ENCODE data around the gene KIAA1671. TPM values are rescaled to one million over a fixed set of nuclear protein-coding genes. Genes with fewer than 3 reads are reported as not detected.

The KIAA1671 gene
- total and polyA plus RNA-seq, 2 donors (not counting 1 experiment from before 2014, with no cell fraction given): 0.01 to 0.02 TPM

DNA sequence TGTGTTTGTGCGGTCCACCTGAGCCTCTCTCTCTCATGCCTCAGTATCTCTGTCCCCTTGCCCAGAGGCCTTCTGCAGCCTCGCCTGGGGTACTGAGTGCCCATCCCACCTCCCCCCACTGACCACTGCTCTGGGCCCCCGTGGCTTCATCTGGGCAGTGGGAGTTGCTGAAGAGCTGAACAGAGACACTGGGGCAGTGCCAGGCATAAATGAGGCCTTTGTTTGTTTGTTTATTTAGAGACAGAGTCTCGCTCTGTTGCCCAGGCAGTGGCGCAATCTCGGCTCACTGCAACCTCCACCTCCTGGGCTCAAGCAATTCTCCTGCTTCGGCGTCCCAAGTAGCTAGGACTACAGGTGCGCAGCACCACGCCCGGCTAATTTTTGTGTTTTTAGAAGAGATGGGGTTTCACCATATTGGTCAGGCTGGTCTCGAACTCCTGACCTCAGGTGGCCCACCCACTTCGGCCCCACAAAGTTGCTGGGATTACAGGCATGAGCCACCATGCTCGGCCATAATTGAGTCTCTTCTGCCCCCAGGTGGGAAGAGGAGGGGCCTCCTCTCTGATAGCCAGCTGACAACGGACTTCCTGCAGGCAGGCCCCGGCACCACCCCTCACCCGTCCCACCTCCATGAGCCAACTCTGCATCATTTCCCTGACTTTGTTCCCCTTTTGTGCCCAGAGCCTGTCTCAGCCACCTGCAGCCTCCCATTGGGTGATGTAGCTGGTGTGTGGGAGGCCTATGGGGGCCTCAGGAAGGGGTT lies 256.4 kb downstream of the KIAA1671 start:
- ChIA-PET POLR2A (no interaction called here), CTCF (no interaction called here)
- H3K4me3 ChIP-seq (ENCODE audit: control extremely low read depth in 1 of 5, extremely low read depth in 1 of 5, insufficient read depth in 1 of 5, low read depth in 2 of 5, low read length in 4 of 5): no peak overlapping the region
- Mint-ChIP-seq H3K4me3 (no peak overlapping the region), H3K9me3 (ENCODE audit: insufficient read depth) (no peaks in the 10 kb centered on the region), H3K4me1 (no peaks in the 10 kb centered on the region), H3K27me3 (peaks cover 14% of the 10 kb centered on the region), H3K27ac (no peak overlapping the region)
- H3K79me2 ChIP-seq (ENCODE audit: control insufficient read depth, insufficient read depth, low read length): no peaks in the 10 kb centered on the region
- H3K9ac ChIP-seq (ENCODE audit: low read length): no peak overlapping the region
- H2AFZ ChIP-seq (ENCODE audit: insufficient read depth, low read depth, low read length, poor library complexity, severe bottlenecking): no peak overlapping the region
- intact Hi-C loops (cut with micrococcal nuclease): no loop called here
- no peak overlapping the region for H3K4me2 ChIP-seq (replicated peaks; ENCODE audit: low read depth, low read length, poor library complexity, severe bottlenecking)
- H3K27ac ChIP-seq (ENCODE audit: low read length in 2 of 2): no peak overlapping the region
- DNase-seq: no peak
- no peak for TF ChIP-seq EZH2 (IDR thresholded peaks at IDR 0.05; ENCODE audit: borderline replicate concordance, insufficient read depth, low read depth, low read length, poor library complexity, severe bottlenecking)
- TF ChIP-seq, protein P1, sequence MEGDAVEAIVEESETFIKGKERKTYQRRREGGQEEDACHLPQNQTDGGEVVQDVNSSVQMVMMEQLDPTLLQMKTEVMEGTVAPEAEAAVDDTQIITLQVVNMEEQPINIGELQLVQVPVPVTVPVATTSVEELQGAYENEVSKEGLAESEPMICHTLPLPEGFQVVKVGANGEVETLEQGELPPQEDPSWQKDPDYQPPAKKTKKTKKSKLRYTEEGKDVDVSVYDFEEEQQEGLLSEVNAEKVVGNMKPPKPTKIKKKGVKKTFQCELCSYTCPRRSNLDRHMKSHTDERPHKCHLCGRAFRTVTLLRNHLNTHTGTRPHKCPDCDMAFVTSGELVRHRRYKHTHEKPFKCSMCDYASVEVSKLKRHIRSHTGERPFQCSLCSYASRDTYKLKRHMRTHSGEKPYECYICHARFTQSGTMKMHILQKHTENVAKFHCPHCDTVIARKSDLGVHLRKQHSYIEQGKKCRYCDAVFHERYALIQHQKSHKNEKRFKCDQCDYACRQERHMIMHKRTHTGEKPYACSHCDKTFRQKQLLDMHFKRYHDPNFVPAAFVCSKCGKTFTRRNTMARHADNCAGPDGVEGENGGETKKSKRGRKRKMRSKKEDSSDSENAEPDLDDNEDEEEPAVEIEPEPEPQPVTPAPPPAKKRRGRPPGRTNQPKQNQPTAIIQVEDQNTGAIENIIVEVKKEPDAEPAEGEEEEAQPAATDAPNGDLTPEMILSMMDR (IDR thresholded peaks at IDR 0.05): no peak
- H3K4me1 ChIP-seq (ENCODE audit: control insufficient read depth in 2 of 2, insufficient read depth in 2 of 2, low read length in 2 of 2): no peaks in the 10 kb centered on the region
- H3K9me3 ChIP-seq (ENCODE audit: control extremely low read depth in 1 of 3, control insufficient read depth in 2 of 3, insufficient read depth in 1 of 3, low read length in 2 of 3): peaks cover 0 to 7% (median 0%) of the 10 kb centered on the region in 3 donors
- no peak for ATAC-seq (ENCODE audit: low read depth)
- H3K27me3 ChIP-seq (replicated peaks in 1 of 4; ENCODE audit: control extremely low read depth in 1 of 4, control insufficient read depth in 3 of 4, insufficient read depth in 4 of 4, low read length in 3 of 4): peaks cover 0 to 3% (median 0%) of the 10 kb centered on the region in 4 experiments
- 78% methylated on average over 8 of the region's 17 CpGs for WGBS (ENCODE audit: insufficient coverage)
- no peaks in the 10 kb centered on the region for H4K20me1 ChIP-seq (ENCODE audit: control insufficient read depth, insufficient read depth, low read length, poor library complexity, severe bottlenecking)
- no peaks in the 10 kb centered on the region for H3K36me3 ChIP-seq (replicated peaks in 1 of 2; ENCODE audit: control extremely low read depth in 1 of 2, control insufficient read depth in 1 of 2, extremely low read depth in 1 of 2, insufficient read depth in 2 of 2, low read length in 1 of 2)

- Histone ChIP-seq H4K20me1 (ENCODE audit: control insufficient read depth, insufficient read depth, low read length, poor library complexity, severe bottlenecking) (no peaks in the 10 kb centered on the region), H2AFZ (ENCODE audit: insufficient read depth, low read depth, low read length, poor library complexity, severe bottlenecking) (no peak overlapping the region), H3K4me2 (replicated peaks; ENCODE audit: low read depth, low read length, poor library complexity, severe bottlenecking) (no peak overlapping the region), H3K9me3 (ENCODE audit: control extremely low read depth in 1 of 3, control insufficient read depth in 2 of 3, insufficient read depth in 1 of 3, low read length in 2 of 3) (peaks cover 0 to 9% (median 0%) of the 10 kb centered on the region in 3 donors), H3K4me3 (ENCODE audit: control extremely low read depth in 1 of 5, extremely low read depth in 1 of 5, insufficient read depth in 1 of 5, low read depth in 2 of 5, low read length in 4 of 5) (no peak overlapping the region), H3K79me2 (ENCODE audit: control insufficient read depth, insufficient read depth, low read length) (no peaks in the 10 kb centered on the region), H3K4me1 (ENCODE audit: control insufficient read depth in 2 of 2, insufficient read depth in 2 of 2, low read length in 2 of 2) (no peaks in the 10 kb centered on the region), H3K27ac (ENCODE audit: low read length in 2 of 2) (no peak overlapping the region), H3K36me3 (replicated peaks in 1 of 2; ENCODE audit: control extremely low read depth in 1 of 2, control insufficient read depth in 1 of 2, extremely low read depth in 1 of 2, insufficient read depth in 2 of 2, low read length in 1 of 2) (no peaks in the 10 kb centered on the region), H3K9ac (ENCODE audit: low read length) (no peak overlapping the region), H3K27me3 (replicated peaks in 1 of 4; ENCODE audit: control extremely low read depth in 1 of 4, control insufficient read depth in 3 of 4, insufficient read depth in 4 of 4, low read length in 3 of 4) (peaks cover 0 to 6% (median 0%) of the 10 kb centered on the region in 4 experiments)
- Mint-ChIP-seq H3K4me1 (no peaks in the 10 kb centered on the region), H3K27me3 (peaks cover 14% of the 10 kb centered on the region), H3K9me3 (ENCODE audit: insufficient read depth) (no peaks in the 10 kb centered on the region), H3K4me3 (no peak overlapping the region), H3K27ac (no peak overlapping the region)
- no peak for DNase-seq
- intact Hi-C loops (cut with micrococcal nuclease): no loop called here
- TF ChIP-seq, protein P1 (IDR thresholded peaks at IDR 0.05): no peak
- no peak for TF ChIP-seq EZH2 (IDR thresholded peaks at IDR 0.05; ENCODE audit: borderline replicate concordance, insufficient read depth, low read depth, low read length, poor library complexity, severe bottlenecking)
- ChIA-PET CTCF (interaction anchor here (0.9 kb wide), 1 partner anchor 9 kb away, joined by 4 read pairs; no protein-coding TSS in a partner anchor), POLR2A (no interaction called here)
- 100% methylated on average over 1 of the region's 3 CpGs for WGBS (ENCODE audit: insufficient coverage)
- ATAC-seq (ENCODE audit: low read depth): no peak
Observed at GRCh38 chr22:25210793-25211192, 258.3 kb downstream of the KIAA1671 start.
